ENCODE data around the gene SYNDIG1. TPM values are rescaled to one million over a fixed set of nuclear protein-coding genes. Genes with fewer than 3 reads are reported as not detected.

SYNDIG1 gene
- total RNA-seq, 1 experiment from 2014 or later = 5.4 TPM

DNA sequence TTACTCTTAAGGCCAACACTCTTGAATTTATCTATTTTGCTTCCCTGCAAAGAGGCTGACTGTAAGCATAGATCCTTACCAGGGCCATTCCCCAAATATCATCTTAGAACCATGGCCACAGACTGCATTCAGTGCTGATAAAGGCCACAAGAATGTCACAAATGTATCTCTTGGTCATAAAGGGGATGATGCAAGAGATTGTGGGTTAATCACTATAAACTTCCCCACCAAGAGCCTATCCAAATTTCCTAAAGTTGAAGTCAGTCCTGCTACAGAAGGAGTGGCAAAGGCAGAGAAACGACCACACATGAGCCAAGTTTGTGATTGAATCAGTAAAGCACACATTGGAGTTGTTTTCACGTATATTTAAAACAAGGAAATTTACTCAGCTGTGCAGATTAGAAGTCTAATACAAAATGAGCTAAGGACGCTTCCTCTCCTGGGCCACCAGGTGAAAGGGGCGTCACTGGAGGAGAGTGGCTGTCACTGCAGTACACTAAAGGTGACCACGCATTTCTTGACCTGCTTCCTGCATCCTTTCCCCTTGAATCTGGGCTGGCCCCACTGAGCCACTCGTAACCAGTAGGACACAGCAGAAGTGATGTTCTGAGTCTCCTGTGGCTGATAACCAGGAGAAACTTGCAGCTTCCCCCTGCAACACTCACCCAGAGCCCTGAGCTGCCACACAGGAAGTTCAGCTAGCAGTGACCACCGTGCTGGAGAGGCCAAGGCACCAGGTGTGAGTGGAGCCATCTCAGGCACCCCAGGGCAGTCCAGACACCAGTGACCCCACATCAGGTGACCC lies 181.9 kb downstream of the SYNDIG1 start:
- no peak overlapping the region for H3K27ac ChIP-seq (ENCODE audit: insufficient read length, low read depth, low read length)
- H2BK15ac ChIP-seq (ENCODE audit: low read depth, low read length) = no peak overlapping the region
- no peak overlapping the region for H3K4me2 ChIP-seq (ENCODE audit: insufficient read depth, insufficient read length, low read length)
- H2BK12ac ChIP-seq (ENCODE audit: insufficient read length, low read depth, low read length) = no peak overlapping the region
- H3K9ac ChIP-seq (ENCODE audit: extremely low read depth, insufficient read length, low read length) = no peak overlapping the region
- TF ChIP-seq, protein P1, sequence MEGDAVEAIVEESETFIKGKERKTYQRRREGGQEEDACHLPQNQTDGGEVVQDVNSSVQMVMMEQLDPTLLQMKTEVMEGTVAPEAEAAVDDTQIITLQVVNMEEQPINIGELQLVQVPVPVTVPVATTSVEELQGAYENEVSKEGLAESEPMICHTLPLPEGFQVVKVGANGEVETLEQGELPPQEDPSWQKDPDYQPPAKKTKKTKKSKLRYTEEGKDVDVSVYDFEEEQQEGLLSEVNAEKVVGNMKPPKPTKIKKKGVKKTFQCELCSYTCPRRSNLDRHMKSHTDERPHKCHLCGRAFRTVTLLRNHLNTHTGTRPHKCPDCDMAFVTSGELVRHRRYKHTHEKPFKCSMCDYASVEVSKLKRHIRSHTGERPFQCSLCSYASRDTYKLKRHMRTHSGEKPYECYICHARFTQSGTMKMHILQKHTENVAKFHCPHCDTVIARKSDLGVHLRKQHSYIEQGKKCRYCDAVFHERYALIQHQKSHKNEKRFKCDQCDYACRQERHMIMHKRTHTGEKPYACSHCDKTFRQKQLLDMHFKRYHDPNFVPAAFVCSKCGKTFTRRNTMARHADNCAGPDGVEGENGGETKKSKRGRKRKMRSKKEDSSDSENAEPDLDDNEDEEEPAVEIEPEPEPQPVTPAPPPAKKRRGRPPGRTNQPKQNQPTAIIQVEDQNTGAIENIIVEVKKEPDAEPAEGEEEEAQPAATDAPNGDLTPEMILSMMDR (conservative IDR thresholded peaks at IDR 0.05) = no peak
- Mint-ChIP-seq H3K4me3 (no peak overlapping the region), H3K27ac (no peak overlapping the region), H3K36me3 (ENCODE audit: insufficient read depth in 1 of 3, low read depth in 3 of 3) (no peaks in the 10 kb centered on the region; a peak in 1 of 7 replicates), H3K9me3 (no peaks in the 10 kb centered on the region; a peak in 1 of 5 replicates), H3K27me3 (ENCODE audit: low read depth) (no peaks in the 10 kb centered on the region), H3K4me1 (no peaks in the 10 kb centered on the region)
- no peaks in the 10 kb centered on the region for H3K79me2 ChIP-seq (ENCODE audit: insufficient read depth, low read length)
- no peak overlapping the region for H2AK5ac ChIP-seq (ENCODE audit: insufficient read length, low read length)
- no peaks in the 10 kb centered on the region for H3K79me1 ChIP-seq (ENCODE audit: insufficient read depth, low read depth, low read length, poor library complexity, severe bottlenecking)
- H2AFZ ChIP-seq (ENCODE audit: low read length) = no peak overlapping the region
- H4K91ac ChIP-seq (ENCODE audit: insufficient read length, low read depth, low read length) = no peak overlapping the region
- H2BK120ac ChIP-seq (ENCODE audit: low read depth, low read length, poor library complexity, severe bottlenecking) = no peak overlapping the region
- H3K4me1 ChIP-seq (ENCODE audit: insufficient read depth, low read length) = no peaks in the 10 kb centered on the region
- H4K5ac ChIP-seq (ENCODE audit: insufficient read length, low read depth, low read length) = no peak overlapping the region
- no peaks in the 10 kb centered on the region for H3K27me3 ChIP-seq (ENCODE audit: insufficient read depth, low read length)
- no CpG with 5 or more reads among the region's 7 CpGs for WGBS (ENCODE audit: extremely low coverage, insufficient read length, low lambda C conversion rate)
- H3K14ac ChIP-seq (ENCODE audit: insufficient read depth, low read length) = no peak overlapping the region
- no peaks in the 10 kb centered on the region for H3K23me2 ChIP-seq (ENCODE audit: insufficient read length, low read depth, low read length, poor library complexity, severe bottlenecking)
- no peak overlapping the region for H3T11ph ChIP-seq (ENCODE audit: low read length)
- no peak overlapping the region for H2BK20ac ChIP-seq (ENCODE audit: low read depth, low read length, poor library complexity, severe bottlenecking)
- H3K9me3 ChIP-seq (ENCODE audit: control insufficient read depth, low read depth, low read length) = no peaks in the 10 kb centered on the region
- no peak for DNase-seq
- no peak overlapping the region for H3K23ac ChIP-seq (ENCODE audit: insufficient read length, low read depth, low read length)
- no peak overlapping the region for H2BK5ac ChIP-seq (ENCODE audit: insufficient read length, low read length)
- H4K8ac ChIP-seq (replicated peaks; ENCODE audit: insufficient read length, low read depth, low read length) = no peak overlapping the region
- no peak overlapping the region for H3K4ac ChIP-seq (ENCODE audit: low read depth, low read length)
- no peak overlapping the region for H3K56ac ChIP-seq (ENCODE audit: insufficient read length, low read depth, low read length)
- H3K18ac ChIP-seq (ENCODE audit: insufficient read length, low read depth, low read length) = no peak overlapping the region
- no peaks in the 10 kb centered on the region for H4K20me1 ChIP-seq (ENCODE audit: control insufficient read depth, insufficient read depth, insufficient read length)
